HFF-Myc (cell line): Measurements from ENCODE around the gene RAB8B.
A peak's percentile ranks its signal among the peaks of the same experiment; 100 is the strongest.

Experiments
- DNase-seq: peaks from one replicate; pipeline ENCODE4 v3.0.0-alpha.2; 2011; ENCODE audit warnings: low read depth; ENCODE audit errors: extremely low read depth
- H3K4me3 ChIP-seq: replicated peaks from 2 replicates; pipeline ENCODE4 v1.5.1; 2011; ENCODE audit warnings: low read depth, mild to moderate bottlenecking, control low read depth, low read length
- TF ChIP-seq, protein P1 (sequence below): IDR thresholded peaks from 2 replicates; pipeline ENCODE4 v1.5.1; 2012; ENCODE audit warnings: mild to moderate bottlenecking, low read depth, low read length, control low read depth; ENCODE audit errors: missing control alignments

The RAB8B gene

DNA sequence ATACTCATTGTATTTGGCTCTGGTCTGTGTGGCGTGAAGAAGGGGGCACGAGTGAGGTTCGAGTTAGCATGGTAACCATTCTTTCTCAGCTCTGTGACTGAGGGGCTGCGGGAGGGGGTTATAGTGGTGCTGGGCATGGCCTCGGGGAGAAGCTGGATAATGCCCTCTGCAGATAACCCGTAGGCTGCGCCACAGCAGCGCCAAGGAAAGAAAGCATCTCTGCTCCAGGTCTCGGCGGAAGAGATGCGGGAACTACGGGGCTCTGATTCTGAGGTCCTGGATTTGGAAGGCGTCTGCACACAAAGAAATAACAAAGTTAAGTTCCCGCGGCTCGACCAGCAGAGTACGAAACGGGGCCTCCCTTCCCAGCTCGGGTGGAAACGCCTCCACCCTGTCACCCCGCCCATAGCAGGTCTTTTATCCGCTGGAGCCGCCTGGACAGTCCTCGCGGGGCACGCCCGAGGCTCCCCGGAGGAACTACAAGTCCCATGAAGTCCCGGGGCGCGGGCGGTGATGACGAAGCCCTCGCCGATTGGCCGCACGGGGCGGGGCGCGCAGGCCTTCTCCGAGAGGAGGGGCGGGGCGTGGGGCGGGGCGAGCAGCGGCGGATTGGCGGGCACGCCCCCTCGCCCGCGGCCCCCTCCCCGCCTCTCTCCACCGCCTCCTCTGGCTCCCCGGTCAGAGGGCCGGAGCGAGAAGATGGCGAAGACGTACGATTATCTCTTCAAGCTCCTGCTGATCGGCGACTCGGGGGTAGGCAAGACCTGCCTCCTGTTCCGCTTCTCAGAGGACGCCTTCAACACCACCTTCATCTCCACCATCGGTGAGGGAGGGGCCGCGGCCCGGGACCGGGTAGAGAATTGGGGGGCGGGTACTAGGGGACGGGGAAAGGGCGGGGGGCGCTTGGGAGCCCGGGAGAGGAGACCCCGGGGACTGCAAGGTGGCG, at the start of gene RAB8B:
Gene RAB8B (plus strand): TSS at position 681 of the 946 bp plus-strand sequence. CDS start 19 bp downstream, at position 700.
- TF ChIP-seq, protein P1, sequence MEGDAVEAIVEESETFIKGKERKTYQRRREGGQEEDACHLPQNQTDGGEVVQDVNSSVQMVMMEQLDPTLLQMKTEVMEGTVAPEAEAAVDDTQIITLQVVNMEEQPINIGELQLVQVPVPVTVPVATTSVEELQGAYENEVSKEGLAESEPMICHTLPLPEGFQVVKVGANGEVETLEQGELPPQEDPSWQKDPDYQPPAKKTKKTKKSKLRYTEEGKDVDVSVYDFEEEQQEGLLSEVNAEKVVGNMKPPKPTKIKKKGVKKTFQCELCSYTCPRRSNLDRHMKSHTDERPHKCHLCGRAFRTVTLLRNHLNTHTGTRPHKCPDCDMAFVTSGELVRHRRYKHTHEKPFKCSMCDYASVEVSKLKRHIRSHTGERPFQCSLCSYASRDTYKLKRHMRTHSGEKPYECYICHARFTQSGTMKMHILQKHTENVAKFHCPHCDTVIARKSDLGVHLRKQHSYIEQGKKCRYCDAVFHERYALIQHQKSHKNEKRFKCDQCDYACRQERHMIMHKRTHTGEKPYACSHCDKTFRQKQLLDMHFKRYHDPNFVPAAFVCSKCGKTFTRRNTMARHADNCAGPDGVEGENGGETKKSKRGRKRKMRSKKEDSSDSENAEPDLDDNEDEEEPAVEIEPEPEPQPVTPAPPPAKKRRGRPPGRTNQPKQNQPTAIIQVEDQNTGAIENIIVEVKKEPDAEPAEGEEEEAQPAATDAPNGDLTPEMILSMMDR: no peak
- H3K4me3 ChIP-seq: peak within 1 kb of the TSS; percentile 67
- DNase-seq: peak; percentile 79

DNA sequence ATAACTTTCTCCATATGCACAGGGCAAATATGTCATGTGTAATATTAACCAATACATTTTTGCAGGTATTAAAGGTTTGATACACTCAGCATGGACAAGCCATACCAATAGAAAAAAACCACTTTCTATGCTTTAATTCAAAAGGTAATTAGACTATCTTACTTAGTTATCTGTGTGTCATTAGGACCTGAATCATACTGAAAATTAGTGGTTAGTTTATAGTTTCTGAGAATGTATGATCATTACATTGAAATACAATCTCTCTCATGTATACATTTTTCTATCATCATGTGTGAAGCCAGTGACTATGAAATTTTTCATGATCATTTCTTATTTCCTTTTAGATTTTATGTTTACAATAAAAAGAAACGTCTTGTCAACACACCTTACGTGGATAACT, 48.5 kb upstream of the RAB8B start:
- TF ChIP-seq, protein P1: no peak

DNA sequence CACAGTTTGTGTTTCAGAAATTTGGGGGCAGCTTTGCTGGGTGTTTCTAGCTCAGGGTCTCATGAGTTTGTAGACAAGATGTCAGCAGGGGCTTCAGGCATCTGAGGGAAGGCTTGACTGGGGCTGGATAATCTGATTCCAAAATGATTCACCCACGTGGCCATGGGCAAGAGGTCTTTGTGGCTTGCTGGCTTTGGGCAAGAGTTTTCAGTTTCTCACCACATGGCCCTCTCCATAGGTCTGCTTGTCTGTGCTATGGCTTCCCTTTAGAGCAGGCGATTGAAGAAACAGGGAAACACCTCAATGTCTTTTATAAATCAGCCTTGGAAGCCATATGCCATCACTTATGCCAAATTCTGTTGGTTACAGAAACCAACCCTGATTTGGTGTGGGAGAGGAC, 44.0 kb upstream of the RAB8B start:
- TF ChIP-seq, protein P1: no peak
- no peak for DNase-seq
- H3K4me3 ChIP-seq: no peak overlapping the region

More for the DNA sequence above, 48.5 kb upstream of the RAB8B start:
- DNase-seq: no peak
- no peak overlapping the region for H3K4me3 ChIP-seq

DNA sequence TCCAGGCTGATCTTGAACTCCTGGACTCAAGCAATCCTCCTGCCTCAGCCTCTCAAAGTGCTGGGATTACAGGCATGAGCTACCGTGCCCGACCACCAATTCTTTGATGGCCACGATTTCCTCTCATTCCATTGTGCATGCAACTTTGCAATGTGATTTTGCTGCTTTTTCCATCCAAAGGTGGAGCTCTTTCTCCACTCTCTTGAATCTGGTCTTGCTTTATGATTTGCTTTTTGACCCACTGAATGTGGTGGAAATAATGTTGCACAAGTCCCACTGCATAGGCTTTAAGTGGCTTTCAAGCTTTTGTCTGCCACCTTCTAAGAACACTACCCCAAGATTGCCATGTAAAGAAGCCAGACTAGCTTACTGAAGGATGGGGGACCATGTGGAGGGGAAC, 42.7 kb upstream of the RAB8B start:
- no peak for DNase-seq
- TF ChIP-seq, protein P1: no peak
- no peak overlapping the region for H3K4me3 ChIP-seq

- DNase-seq: no peak
- TF ChIP-seq, protein P1: no peak
These were observed 37.7 kb upstream of the RAB8B start for GRCh38 chr15:63151665-63152064.

GRCh38 chr15:63155486-63155885, 33.9 kb upstream of the RAB8B start:
- H3K4me3 ChIP-seq: peak overlapping the region; percentile 82
- DNase-seq: no peak
- TF ChIP-seq, protein P1: no peak

More at GRCh38 chr15:63151665-63152064, 37.7 kb upstream of the RAB8B start:
- no peak overlapping the region for H3K4me3 ChIP-seq
